ENCODE results near the gene ITGAV. TPM values are rescaled to one million over a fixed set of nuclear protein-coding genes. Genes with fewer than 3 reads are reported as not detected.

Gene ITGAV
- total RNA-seq, 1 donor from 2014 or later = 8.1 TPM

GRCh38 chr2:186688813-186689212 lies 99.0 kb downstream of the ITGAV start:
- no peak for DNase-seq
- H3K4me1 Mint-ChIP-seq = no peaks in the 10 kb centered on the region
- H3K27me3 Mint-ChIP-seq = peaks cover 13% of the 10 kb centered on the region
- no peak overlapping the region for H3K27ac Mint-ChIP-seq
- intact Hi-C loops (cut with micrococcal nuclease) = no loop called here
- peaks cover 12% of the 10 kb centered on the region for H3K9me3 Mint-ChIP-seq
- H3K4me3 Mint-ChIP-seq = no peak overlapping the region
- H3K36me3 Mint-ChIP-seq (ENCODE audit: low read depth) = no peaks in the 10 kb centered on the region

DNA sequence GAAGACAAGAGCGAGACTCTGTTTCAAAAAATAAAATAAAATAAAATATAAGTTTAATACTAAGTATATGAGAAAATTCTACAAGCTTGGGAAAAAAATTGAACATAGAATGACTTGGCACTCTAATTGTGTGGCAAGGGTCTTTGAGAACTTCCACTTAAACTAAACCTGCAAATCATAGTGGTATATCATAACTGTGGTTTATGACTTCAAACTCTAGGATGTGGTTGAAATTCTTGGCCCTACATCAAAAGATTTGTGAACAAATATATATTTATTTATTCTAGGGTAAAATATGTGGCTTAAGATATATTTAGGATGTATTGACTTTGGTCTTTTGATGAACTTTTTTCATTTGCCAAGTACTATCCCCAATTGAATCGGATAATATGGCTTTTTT lies 100.9 kb downstream of the ITGAV start:
- no peak overlapping the region for H3K4me3 Mint-ChIP-seq
- peaks cover 12% of the 10 kb centered on the region for H3K4me1 Mint-ChIP-seq
- no peaks in the 10 kb centered on the region for H3K36me3 Mint-ChIP-seq (ENCODE audit: low read depth)
- intact Hi-C loops (cut with micrococcal nuclease) = loop anchor here (5.0 kb wide), 1 partner anchor 183 kb away; no protein-coding TSS in a partner anchor
- peaks cover 25% of the 10 kb centered on the region for H3K27me3 Mint-ChIP-seq
- DNase-seq = no peak
- no peak overlapping the region for H3K27ac Mint-ChIP-seq
- H3K9me3 Mint-ChIP-seq = peaks cover 12% of the 10 kb centered on the region

- Mint-ChIP-seq H3K4me3 (no peak overlapping the region), H3K4me1 (peaks cover 12% of the 10 kb centered on the region), H3K36me3 (ENCODE audit: low read depth) (no peaks in the 10 kb centered on the region), H3K9me3 (peaks cover 12% of the 10 kb centered on the region), H3K27me3 (peaks cover 27% of the 10 kb centered on the region), H3K27ac (no peak overlapping the region)
- intact Hi-C loops (cut with micrococcal nuclease) = loop anchor here (5.0 kb wide), 1 partner anchor 184 kb away; no protein-coding TSS in a partner anchor
- DNase-seq = no peak
Measured at GRCh38 chr2:186691231-186691630, 101.4 kb downstream of the ITGAV start.

GRCh38 chr2:186691900-186692299 lies 102.0 kb downstream of the ITGAV start:
- H3K9me3 Mint-ChIP-seq = peaks cover 12% of the 10 kb centered on the region
- no peak for DNase-seq
- intact Hi-C loops (cut with micrococcal nuclease) = loop anchor here (5.0 kb wide), 1 partner anchor 185 kb away; no protein-coding TSS in a partner anchor
- H3K27ac Mint-ChIP-seq = no peak overlapping the region
- peaks cover 34% of the 10 kb centered on the region for H3K27me3 Mint-ChIP-seq
- H3K36me3 Mint-ChIP-seq (ENCODE audit: low read depth) = no peaks in the 10 kb centered on the region
- peaks cover 12% of the 10 kb centered on the region for H3K4me1 Mint-ChIP-seq
- H3K4me3 Mint-ChIP-seq = no peak overlapping the region

DNA sequence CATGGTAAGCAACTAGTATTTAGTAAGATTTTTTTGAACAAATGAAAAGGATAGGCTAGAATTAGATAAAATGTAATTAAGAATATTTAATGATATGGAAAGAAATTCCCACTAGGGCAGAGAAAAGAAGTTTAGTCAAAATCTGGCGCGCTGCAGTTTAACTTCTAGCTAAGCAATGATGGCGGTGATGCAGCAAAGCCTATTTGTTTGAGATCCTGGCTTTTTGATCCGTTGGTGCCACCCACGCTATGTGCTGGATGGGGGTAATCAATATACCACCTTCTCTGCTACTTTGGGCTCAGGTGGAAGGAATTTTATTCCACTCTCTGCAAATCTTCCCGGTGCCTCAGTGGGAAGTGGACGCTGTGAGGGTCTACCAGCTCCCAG lies 103.6 kb downstream of the ITGAV start:
- intact Hi-C loops (cut with micrococcal nuclease) = loop anchor here (5.0 kb wide), 1 partner anchor 186 kb away; no protein-coding TSS in a partner anchor
- H3K4me1 Mint-ChIP-seq = peaks cover 12% of the 10 kb centered on the region
- no peak overlapping the region for H3K27ac Mint-ChIP-seq
- no peak for DNase-seq
- H3K27me3 Mint-ChIP-seq = peaks cover 42% of the 10 kb centered on the region
- H3K36me3 Mint-ChIP-seq (ENCODE audit: low read depth) = no peaks in the 10 kb centered on the region
- H3K4me3 Mint-ChIP-seq = peak overlapping the region; percentile 82
- peaks cover 3% of the 10 kb centered on the region for H3K9me3 Mint-ChIP-seq

GRCh38 chr2:186695081-186695756 lies 105.4 kb downstream of the ITGAV start:
- Mint-ChIP-seq H3K4me1 (peaks cover 12% of the 10 kb centered on the region), H3K4me3 (peak overlapping the region; percentile 13), H3K27ac (no peak overlapping the region), H3K36me3 (ENCODE audit: low read depth) (no peaks in the 10 kb centered on the region), H3K9me3 (no peaks in the 10 kb centered on the region), H3K27me3 (peaks cover 56% of the 10 kb centered on the region)
- intact Hi-C loops (cut with micrococcal nuclease) = no loop called here
- no peak for DNase-seq

GRCh38 chr2:186696290-186696689 lies 106.4 kb downstream of the ITGAV start:
- intact Hi-C loops (cut with micrococcal nuclease) = no loop called here
- no peaks in the 10 kb centered on the region for H3K9me3 Mint-ChIP-seq
- DNase-seq = no peak
- no peak overlapping the region for H3K27ac Mint-ChIP-seq
- no peaks in the 10 kb centered on the region for H3K36me3 Mint-ChIP-seq (ENCODE audit: low read depth)
- no peak overlapping the region for H3K4me3 Mint-ChIP-seq
- peaks cover 12% of the 10 kb centered on the region for H3K4me1 Mint-ChIP-seq
- peaks cover 57% of the 10 kb centered on the region for H3K27me3 Mint-ChIP-seq

- no peak for DNase-seq
- H3K4me3 Mint-ChIP-seq = no peak overlapping the region
- H3K4me1 Mint-ChIP-seq = peaks cover 12% of the 10 kb centered on the region
- H3K27me3 Mint-ChIP-seq = peaks cover 59% of the 10 kb centered on the region
- H3K9me3 Mint-ChIP-seq = no peaks in the 10 kb centered on the region
- no peaks in the 10 kb centered on the region for H3K36me3 Mint-ChIP-seq (ENCODE audit: low read depth)
- H3K27ac Mint-ChIP-seq = no peak overlapping the region
- intact Hi-C loops (cut with micrococcal nuclease) = no loop called here
Measured at GRCh38 chr2:186696804-186697203, 106.9 kb downstream of the ITGAV start.

DNA sequence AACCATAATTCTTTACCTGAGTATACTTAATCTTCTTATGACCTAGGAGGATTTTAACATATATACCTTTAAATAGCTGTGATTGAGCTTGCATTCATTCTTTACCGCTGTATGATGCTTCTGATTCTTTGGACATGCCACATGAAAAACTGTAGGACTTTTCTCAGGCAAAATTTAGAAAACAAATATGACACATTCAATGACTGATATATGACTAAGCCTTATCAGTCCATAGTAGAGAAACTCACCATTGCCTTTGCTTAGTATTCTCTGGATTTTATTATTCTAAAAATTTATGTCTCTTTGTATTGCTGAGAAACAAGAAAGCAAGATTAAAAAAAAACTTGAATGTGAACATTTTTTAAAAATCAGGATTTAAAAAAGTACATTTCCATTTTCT lies 107.7 kb downstream of the ITGAV start:
- Mint-ChIP-seq H3K36me3 (ENCODE audit: low read depth) (no peaks in the 10 kb centered on the region), H3K4me1 (peaks cover 12% of the 10 kb centered on the region), H3K27me3 (peaks cover 58% of the 10 kb centered on the region), H3K27ac (no peak overlapping the region), H3K9me3 (no peaks in the 10 kb centered on the region), H3K4me3 (no peak overlapping the region)
- intact Hi-C loops (cut with micrococcal nuclease) = no loop called here
- DNase-seq = no peak

GRCh38 chr2:186699742-186700141 lies 109.9 kb downstream of the ITGAV start:
- intact Hi-C loops (cut with micrococcal nuclease) = no loop called here
- Mint-ChIP-seq H3K9me3 (no peaks in the 10 kb centered on the region), H3K4me1 (peaks cover 8% of the 10 kb centered on the region), H3K27ac (no peak overlapping the region), H3K27me3 (peaks cover 47% of the 10 kb centered on the region), H3K36me3 (ENCODE audit: low read depth) (no peaks in the 10 kb centered on the region), H3K4me3 (no peak overlapping the region)
- no peak for DNase-seq

GRCh38 chr2:186702006-186702405 lies 112.2 kb downstream of the ITGAV start:
- H3K4me1 Mint-ChIP-seq = no peaks in the 10 kb centered on the region
- no peaks in the 10 kb centered on the region for H3K9me3 Mint-ChIP-seq
- intact Hi-C loops (cut with micrococcal nuclease) = no loop called here
- peaks cover 31% of the 10 kb centered on the region for H3K27me3 Mint-ChIP-seq
- no peak overlapping the region for H3K4me3 Mint-ChIP-seq
- no peak for DNase-seq
- H3K36me3 Mint-ChIP-seq (ENCODE audit: low read depth) = no peaks in the 10 kb centered on the region
- no peak overlapping the region for H3K27ac Mint-ChIP-seq

DNA sequence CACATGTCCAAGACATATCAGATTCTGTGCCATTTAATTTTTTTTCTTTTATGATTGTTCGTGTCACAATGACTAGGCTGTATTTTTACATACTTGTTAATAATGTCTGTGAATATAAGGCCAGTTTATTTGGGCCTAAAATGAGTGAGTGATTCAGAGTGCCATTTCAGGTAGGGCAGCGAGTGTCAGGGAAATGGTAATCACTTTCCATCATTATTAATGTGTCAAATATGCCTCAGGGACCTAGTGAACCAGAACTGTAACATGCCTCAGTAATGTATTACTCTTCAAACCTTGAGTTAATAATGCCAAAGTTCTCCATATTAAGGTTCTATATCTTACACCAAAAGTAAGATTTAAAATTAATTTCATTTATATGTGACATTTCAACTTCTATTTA lies 112.6 kb downstream of the ITGAV start:
- H3K9me3 Mint-ChIP-seq = no peaks in the 10 kb centered on the region
- peaks cover 29% of the 10 kb centered on the region for H3K27me3 Mint-ChIP-seq
- H3K4me3 Mint-ChIP-seq = no peak overlapping the region
- no peak for DNase-seq
- H3K4me1 Mint-ChIP-seq = no peaks in the 10 kb centered on the region
- no peaks in the 10 kb centered on the region for H3K36me3 Mint-ChIP-seq (ENCODE audit: low read depth)
- no peak overlapping the region for H3K27ac Mint-ChIP-seq
- intact Hi-C loops (cut with micrococcal nuclease) = no loop called here

DNA sequence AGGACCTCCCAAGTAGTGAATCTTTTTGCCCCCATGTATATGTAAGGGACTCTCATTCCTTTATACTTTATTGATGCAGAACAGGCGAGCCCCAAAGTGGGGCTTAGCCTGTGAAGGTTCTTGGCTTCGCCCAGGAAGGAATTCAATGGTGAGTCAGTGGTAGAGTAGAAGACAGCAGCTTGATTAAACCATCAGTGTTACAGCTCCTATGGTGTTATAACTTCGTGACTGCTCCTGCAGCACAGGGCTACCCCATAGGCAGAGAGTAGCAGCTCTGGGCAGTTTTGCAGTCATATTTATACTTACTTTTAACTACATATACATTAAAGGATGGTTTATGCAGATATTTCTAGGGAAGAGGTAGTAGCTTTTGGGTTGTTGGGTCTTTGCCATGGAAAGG lies 115.0 kb downstream of the ITGAV start:
- Mint-ChIP-seq H3K9me3 (no peaks in the 10 kb centered on the region), H3K27ac (no peak overlapping the region), H3K4me3 (no peak overlapping the region), H3K27me3 (peaks cover 14% of the 10 kb centered on the region), H3K4me1 (no peaks in the 10 kb centered on the region), H3K36me3 (ENCODE audit: low read depth) (no peaks in the 10 kb centered on the region)
- DNase-seq = no peak
- intact Hi-C loops (cut with micrococcal nuclease) = no loop called here

DNA sequence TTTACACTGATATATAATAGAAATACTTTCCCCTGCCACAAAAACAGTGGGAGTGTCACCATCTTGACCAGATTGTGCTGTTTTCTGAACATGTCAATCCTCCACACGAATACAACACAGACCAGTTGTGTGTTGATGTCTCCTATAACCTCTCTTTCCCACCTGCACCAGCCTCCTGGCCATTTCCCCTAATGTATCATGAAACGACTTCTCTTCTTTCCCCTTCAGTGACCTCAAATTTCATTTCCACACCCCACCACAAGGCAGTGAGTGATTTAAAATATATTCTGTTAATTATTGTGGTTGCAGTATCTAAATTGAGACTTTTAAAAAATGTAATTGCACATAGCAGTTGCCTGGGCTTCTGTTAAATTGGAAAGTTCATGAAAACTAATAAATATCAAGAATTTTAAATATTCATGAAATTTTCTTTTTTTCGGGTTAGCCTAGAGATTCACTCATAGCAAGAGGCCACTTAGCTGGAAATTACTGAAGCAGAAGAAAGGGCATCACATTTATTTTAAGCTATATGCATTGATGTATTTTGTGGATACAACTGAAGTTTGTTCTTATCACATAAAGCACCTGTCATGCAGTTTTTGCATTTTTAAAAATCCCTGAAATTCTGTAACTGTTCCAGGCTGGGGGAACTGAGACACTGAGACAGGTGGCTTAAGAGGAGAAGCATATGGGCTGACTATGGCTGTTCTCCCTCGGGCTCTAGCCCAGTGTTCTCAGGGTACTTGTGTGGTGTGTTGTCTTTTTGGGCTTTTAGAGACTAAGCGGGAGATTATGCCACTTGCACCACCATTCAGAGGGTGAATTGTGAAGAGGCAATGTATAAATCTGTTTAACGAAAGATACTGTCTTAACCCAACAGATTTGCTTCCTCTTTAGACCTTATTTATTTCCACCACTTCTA lies 119.9 kb downstream of the ITGAV start:
- intact Hi-C loops (cut with micrococcal nuclease) = no loop called here
- no peaks in the 10 kb centered on the region for H3K9me3 Mint-ChIP-seq
- no peaks in the 10 kb centered on the region for H3K4me1 Mint-ChIP-seq
- DNase-seq = no peak
- H3K4me3 Mint-ChIP-seq = no peak overlapping the region
- no peak overlapping the region for H3K27ac Mint-ChIP-seq
- H3K36me3 Mint-ChIP-seq (ENCODE audit: low read depth) = no peaks in the 10 kb centered on the region
- peaks cover 10% of the 10 kb centered on the region for H3K27me3 Mint-ChIP-seq
